Measurements from ENCODE around the gene FAF1. TPM values are rescaled to one million over a fixed set of nuclear protein-coding genes. Genes with fewer than 3 reads are reported as not detected.

FAF1 gene
- polyA plus RNA-seq, 1 of the 3 experiments (the other 2 are of a cell fraction) = 8.7 TPM

DNA sequence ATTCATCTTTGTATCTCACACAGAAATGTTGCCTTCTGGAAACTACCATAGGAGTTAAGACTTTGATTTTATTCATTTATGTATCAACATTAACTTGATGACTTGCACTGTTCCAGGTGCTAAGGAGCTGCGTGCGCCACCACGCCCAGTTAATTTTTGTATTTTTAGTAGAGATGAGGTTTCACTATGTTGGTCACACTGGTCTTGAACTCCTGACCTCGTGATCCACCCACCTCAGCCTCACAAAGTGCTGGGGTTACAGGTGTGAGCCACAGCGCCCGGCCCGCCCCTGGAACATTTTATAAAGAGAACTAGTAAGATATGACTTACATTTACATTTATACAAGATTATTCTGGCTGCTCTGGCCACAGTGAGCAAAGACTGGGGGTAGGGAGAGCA is 252.2 kb downstream of the FAF1 start:
- no peak overlapping the region for H3K27ac ChIP-seq (ENCODE audit: low read depth in 2 of 2, low read length in 1 of 2)
- no peaks in the 10 kb centered on the region for H3K36me3 ChIP-seq (replicated peaks in 1 of 2; ENCODE audit: control insufficient read depth in 1 of 2, insufficient read depth in 2 of 2, low read length in 1 of 2)
- ChIA-PET CTCF (no interaction called here), POLR2A (no interaction called here)
- no peak overlapping the region for H2AFZ ChIP-seq (ENCODE audit: low read depth)
- no peaks in the 10 kb centered on the region for H3K9me2 ChIP-seq
- H3K4me2 ChIP-seq = no peak overlapping the region
- no peak for DNase-seq
- H3K9me3 ChIP-seq = no peaks in the 10 kb centered on the region
- H3K4me3 ChIP-seq (ENCODE audit: low read depth in 2 of 2, low read length in 1 of 2) = no peak overlapping the region
- H3K9ac ChIP-seq = no peak overlapping the region
- H3K79me2 ChIP-seq (ENCODE audit: insufficient read depth) = no peaks in the 10 kb centered on the region
- 100% methylated on average over 7 of the region's 7 CpGs for WGBS (ENCODE audit: low lambda C conversion rate)
- no peaks in the 10 kb centered on the region; a peak in 1 of 4 replicates for H3K4me1 ChIP-seq (ENCODE audit: control insufficient read depth in 1 of 2, insufficient read depth in 2 of 2, low read depth in 1 of 2, low read length in 1 of 2)
- TF ChIP-seq SMC3 (IDR thresholded peaks at IDR 0.05; ENCODE audit: low read depth, low read length) (no peak), SIN3A (IDR thresholded peaks at IDR 0.05; ENCODE audit: borderline replicate concordance, low read depth, low read length) (no peak), RCOR1 (IDR thresholded peaks at IDR 0.05; ENCODE audit: low read length) (no peak), FOXJ3 (CRISPR knock-in tag; IDR thresholded peaks at IDR 0.05) (no peak)
- TF ChIP-seq, protein P1, sequence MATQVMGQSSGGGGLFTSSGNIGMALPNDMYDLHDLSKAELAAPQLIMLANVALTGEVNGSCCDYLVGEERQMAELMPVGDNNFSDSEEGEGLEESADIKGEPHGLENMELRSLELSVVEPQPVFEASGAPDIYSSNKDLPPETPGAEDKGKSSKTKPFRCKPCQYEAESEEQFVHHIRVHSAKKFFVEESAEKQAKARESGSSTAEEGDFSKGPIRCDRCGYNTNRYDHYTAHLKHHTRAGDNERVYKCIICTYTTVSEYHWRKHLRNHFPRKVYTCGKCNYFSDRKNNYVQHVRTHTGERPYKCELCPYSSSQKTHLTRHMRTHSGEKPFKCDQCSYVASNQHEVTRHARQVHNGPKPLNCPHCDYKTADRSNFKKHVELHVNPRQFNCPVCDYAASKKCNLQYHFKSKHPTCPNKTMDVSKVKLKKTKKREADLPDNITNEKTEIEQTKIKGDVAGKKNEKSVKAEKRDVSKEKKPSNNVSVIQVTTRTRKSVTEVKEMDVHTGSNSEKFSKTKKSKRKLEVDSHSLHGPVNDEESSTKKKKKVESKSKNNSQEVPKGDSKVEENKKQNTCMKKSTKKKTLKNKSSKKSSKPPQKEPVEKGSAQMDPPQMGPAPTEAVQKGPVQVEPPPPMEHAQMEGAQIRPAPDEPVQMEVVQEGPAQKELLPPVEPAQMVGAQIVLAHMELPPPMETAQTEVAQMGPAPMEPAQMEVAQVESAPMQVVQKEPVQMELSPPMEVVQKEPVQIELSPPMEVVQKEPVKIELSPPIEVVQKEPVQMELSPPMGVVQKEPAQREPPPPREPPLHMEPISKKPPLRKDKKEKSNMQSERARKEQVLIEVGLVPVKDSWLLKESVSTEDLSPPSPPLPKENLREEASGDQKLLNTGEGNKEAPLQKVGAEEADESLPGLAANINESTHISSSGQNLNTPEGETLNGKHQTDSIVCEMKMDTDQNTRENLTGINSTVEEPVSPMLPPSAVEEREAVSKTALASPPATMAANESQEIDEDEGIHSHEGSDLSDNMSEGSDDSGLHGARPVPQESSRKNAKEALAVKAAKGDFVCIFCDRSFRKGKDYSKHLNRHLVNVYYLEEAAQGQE (IDR thresholded peaks at IDR 0.05; ENCODE audit: low read depth, low read length) = no peak
- TF ChIP-seq, protein P2, sequence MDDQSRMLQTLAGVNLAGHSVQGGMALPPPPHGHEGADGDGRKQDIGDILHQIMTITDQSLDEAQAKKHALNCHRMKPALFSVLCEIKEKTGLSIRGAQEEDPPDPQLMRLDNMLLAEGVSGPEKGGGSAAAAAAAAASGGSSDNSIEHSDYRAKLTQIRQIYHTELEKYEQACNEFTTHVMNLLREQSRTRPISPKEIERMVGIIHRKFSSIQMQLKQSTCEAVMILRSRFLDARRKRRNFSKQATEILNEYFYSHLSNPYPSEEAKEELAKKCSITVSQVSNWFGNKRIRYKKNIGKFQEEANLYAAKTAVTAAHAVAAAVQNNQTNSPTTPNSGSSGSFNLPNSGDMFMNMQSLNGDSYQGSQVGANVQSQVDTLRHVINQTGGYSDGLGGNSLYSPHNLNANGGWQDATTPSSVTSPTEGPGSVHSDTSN (IDR thresholded peaks at IDR 0.05) = no peak
- TF ChIP-seq, protein P3, sequence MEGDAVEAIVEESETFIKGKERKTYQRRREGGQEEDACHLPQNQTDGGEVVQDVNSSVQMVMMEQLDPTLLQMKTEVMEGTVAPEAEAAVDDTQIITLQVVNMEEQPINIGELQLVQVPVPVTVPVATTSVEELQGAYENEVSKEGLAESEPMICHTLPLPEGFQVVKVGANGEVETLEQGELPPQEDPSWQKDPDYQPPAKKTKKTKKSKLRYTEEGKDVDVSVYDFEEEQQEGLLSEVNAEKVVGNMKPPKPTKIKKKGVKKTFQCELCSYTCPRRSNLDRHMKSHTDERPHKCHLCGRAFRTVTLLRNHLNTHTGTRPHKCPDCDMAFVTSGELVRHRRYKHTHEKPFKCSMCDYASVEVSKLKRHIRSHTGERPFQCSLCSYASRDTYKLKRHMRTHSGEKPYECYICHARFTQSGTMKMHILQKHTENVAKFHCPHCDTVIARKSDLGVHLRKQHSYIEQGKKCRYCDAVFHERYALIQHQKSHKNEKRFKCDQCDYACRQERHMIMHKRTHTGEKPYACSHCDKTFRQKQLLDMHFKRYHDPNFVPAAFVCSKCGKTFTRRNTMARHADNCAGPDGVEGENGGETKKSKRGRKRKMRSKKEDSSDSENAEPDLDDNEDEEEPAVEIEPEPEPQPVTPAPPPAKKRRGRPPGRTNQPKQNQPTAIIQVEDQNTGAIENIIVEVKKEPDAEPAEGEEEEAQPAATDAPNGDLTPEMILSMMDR (IDR thresholded peaks at IDR 0.05) = no peak
- TF ChIP-seq, protein P4, sequence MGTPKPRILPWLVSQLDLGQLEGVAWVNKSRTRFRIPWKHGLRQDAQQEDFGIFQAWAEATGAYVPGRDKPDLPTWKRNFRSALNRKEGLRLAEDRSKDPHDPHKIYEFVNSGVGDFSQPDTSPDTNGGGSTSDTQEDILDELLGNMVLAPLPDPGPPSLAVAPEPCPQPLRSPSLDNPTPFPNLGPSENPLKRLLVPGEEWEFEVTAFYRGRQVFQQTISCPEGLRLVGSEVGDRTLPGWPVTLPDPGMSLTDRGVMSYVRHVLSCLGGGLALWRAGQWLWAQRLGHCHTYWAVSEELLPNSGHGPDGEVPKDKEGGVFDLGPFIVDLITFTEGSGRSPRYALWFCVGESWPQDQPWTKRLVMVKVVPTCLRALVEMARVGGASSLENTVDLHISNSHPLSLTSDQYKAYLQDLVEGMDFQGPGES (IDR thresholded peaks at IDR 0.05; ENCODE audit: low read depth, low read length) = no peak
- H3F3A ChIP-seq (replicated peaks; ENCODE audit: insufficient read depth) = peaks cover 4% of the 10 kb centered on the region
- no peaks in the 10 kb centered on the region for H3K27me3 ChIP-seq (ENCODE audit: insufficient read depth)
- H4K20me1 ChIP-seq (ENCODE audit: insufficient read depth) = no peaks in the 10 kb centered on the region

DNA sequence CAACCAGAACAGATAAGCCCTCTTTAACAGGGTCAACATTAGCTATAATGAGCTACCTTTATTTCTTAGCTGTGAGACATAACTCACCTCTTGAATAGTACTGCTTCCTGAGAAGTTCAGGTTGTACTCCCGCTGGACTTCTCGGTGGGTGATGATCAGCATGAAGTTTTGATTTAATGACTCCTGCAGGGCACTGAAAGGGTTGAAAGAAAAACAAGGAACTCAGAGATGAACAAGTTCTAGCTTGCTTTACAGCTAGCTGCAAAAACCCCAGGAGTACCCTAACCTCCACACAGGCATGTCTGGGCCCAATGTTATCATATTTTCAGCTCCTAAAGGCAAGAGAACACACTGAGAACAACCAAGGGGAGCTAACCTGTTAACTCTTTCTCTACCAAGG is 254.4 kb downstream of the FAF1 start:
- Histone ChIP-seq H2AFZ (ENCODE audit: low read depth) (no peak overlapping the region), H3K27me3 (ENCODE audit: insufficient read depth) (no peaks in the 10 kb centered on the region), H3K4me2 (no peak overlapping the region), H3F3A (replicated peaks; ENCODE audit: insufficient read depth) (peaks cover 4% of the 10 kb centered on the region), H3K9me2 (no peaks in the 10 kb centered on the region), H3K79me2 (ENCODE audit: insufficient read depth) (no peaks in the 10 kb centered on the region), H3K9me3 (no peaks in the 10 kb centered on the region), H4K20me1 (ENCODE audit: insufficient read depth) (no peaks in the 10 kb centered on the region), H3K9ac (no peak overlapping the region), H3K4me3 (ENCODE audit: low read depth in 2 of 2, low read length in 1 of 2) (no peak overlapping the region), H3K36me3 (replicated peaks in 1 of 2; ENCODE audit: control insufficient read depth in 1 of 2, insufficient read depth in 2 of 2, low read length in 1 of 2) (no peaks in the 10 kb centered on the region), H3K4me1 (ENCODE audit: control insufficient read depth in 1 of 2, insufficient read depth in 2 of 2, low read depth in 1 of 2, low read length in 1 of 2) (peaks cover 0 to 2% of the 10 kb centered on the region in 2 experiments; a peak in 1 of 4 replicates), H3K27ac (ENCODE audit: low read depth in 2 of 2, low read length in 1 of 2) (no peak overlapping the region)
- no peak for DNase-seq
- WGBS (ENCODE audit: low lambda C conversion rate) = 96% methylated on average over 2 of the region's 2 CpGs
- ChIA-PET CTCF (interaction anchor here (1.2 to 3.9 kb wide), 10 partner anchors 9 to 483 kb away, joined by 3 to 39 read pairs (median 4); no protein-coding TSS in a partner anchor), POLR2A (no interaction called here)
- TF ChIP-seq SMC3 (IDR thresholded peaks at IDR 0.05; ENCODE audit: low read depth, low read length) (no peak), EZH2phosphoT487 (IDR thresholded peaks at IDR 0.05; ENCODE audit: borderline replicate concordance, low read depth) (no peak), EP300 (IDR thresholded peaks at IDR 0.05; ENCODE audit: borderline replicate concordance in 1 of 2, low read depth in 1 of 2, low read length in 1 of 2) (no peak)
- TF ChIP-seq, protein P2 (IDR thresholded peaks at IDR 0.05) = no peak
- TF ChIP-seq, protein P3 (IDR thresholded peaks at IDR 0.05) = no peak
